BJ (cell line): ENCODE measurements around the gene CRAMP1. TPM values are rescaled to one million over a fixed set of nuclear protein-coding genes. Genes with fewer than 3 reads are reported as not detected.

Experiments used
- CTCF ChIA-PET: fragments of 350-600 bp; formaldehyde crosslinking; extraction: SDS; loops from one replicate; lab custom pipeline; 2021; ENCODE audit warnings: antibody characterized with exemption, inconsistent platforms; lab: Yijun Ruan, JAX
- POLR2A ChIA-PET: fragments of 300-600 bp; sonication (Branson Sonifier 250); formaldehyde crosslinking; extraction: SDS; loops from one replicate; lab custom pipeline; 2021; ENCODE audit warnings: antibody characterized with exemption; lab: Charles Lee
- DNase-seq: peaks from one replicate; pipeline ENCODE4 v3.0.0-alpha.2; 2011; ENCODE audit warnings: low read depth
- H3K27me3 ChIP-seq: 2 replicates; pipeline ENCODE4 v1.6.0; 2011; ENCODE audit warnings: low read length; ENCODE audit not compliant: control insufficient read depth, insufficient read depth
- H3K36me3 ChIP-seq: 2 replicates; pipeline ENCODE4 v1.5.1; 2011; ENCODE audit warnings: low read length; ENCODE audit not compliant: control insufficient read depth, insufficient read depth
- H3K4me3 ChIP-seq: 2 replicates; pipeline ENCODE4 v1.5.1; 2011; ENCODE audit warnings: low read depth, mild to moderate bottlenecking, control low read depth, low read length
- polyA plus RNA-seq: library from polyadenylated mRNA; depleted of rRNA; stranded (reverse); fragments of >200 nt; gene quantifications from 2 replicates; pipeline ENCODE4 v1.2.3, GENCODE V29; 2011
- TF ChIP-seq, protein P1 (sequence below): IDR thresholded peaks from 2 replicates; pipeline ENCODE4 v1.5.1; 2011; ENCODE audit warnings: low read depth, mild to moderate bottlenecking, control low read depth, inconsistent platforms, low read length, moderate library complexity; ENCODE audit not compliant: insufficient read depth

CRAMP1 gene
- polyA plus RNA-seq, 1 experiment, result 8.0 TPM

- H3K36me3 ChIP-seq, result peaks cover 31% of the 10 kb centered on the region
These were observed 62.8 kb downstream of the CRAMP1 start for GRCh38 chr16:1674751-1675664.

GRCh38 chr16:1676661-1677060 lies 64.5 kb downstream of the CRAMP1 start:
- H3K4me3 ChIP-seq, result no peak overlapping the region

More at GRCh38 chr16:1674751-1675664, 62.8 kb downstream of the CRAMP1 start:
- no peak for DNase-seq
- POLR2A ChIA-PET, result no interaction called here
- TF ChIP-seq, protein P1, sequence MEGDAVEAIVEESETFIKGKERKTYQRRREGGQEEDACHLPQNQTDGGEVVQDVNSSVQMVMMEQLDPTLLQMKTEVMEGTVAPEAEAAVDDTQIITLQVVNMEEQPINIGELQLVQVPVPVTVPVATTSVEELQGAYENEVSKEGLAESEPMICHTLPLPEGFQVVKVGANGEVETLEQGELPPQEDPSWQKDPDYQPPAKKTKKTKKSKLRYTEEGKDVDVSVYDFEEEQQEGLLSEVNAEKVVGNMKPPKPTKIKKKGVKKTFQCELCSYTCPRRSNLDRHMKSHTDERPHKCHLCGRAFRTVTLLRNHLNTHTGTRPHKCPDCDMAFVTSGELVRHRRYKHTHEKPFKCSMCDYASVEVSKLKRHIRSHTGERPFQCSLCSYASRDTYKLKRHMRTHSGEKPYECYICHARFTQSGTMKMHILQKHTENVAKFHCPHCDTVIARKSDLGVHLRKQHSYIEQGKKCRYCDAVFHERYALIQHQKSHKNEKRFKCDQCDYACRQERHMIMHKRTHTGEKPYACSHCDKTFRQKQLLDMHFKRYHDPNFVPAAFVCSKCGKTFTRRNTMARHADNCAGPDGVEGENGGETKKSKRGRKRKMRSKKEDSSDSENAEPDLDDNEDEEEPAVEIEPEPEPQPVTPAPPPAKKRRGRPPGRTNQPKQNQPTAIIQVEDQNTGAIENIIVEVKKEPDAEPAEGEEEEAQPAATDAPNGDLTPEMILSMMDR, result no peak
- Histone ChIP-seq H3K4me3 (no peak overlapping the region), H3K27me3 (no peaks in the 10 kb centered on the region)
- CTCF ChIA-PET, result interaction anchor here (1.1 to 2.2 kb wide), 4 partner anchors 8 to 31 kb away, joined by 3 to 8 read pairs (median 4); partner anchors contain the start of gene MAPK8IP3

GRCh38 chr16:1677339-1677738 lies 65.2 kb downstream of the CRAMP1 start:
- no peak for DNase-seq
- TF ChIP-seq, protein P1, result no peak
- POLR2A ChIA-PET, result no interaction called here
- CTCF ChIA-PET, result interaction anchor here (0.7 to 2.0 kb wide), 5 partner anchors 11 to 184 kb away, joined by 3 to 6 read pairs (median 3); partner anchors contain the start of genes MAPK8IP3 and TELO2
- H3K36me3 ChIP-seq, result peaks cover 21% of the 10 kb centered on the region
- no peaks in the 10 kb centered on the region for H3K27me3 ChIP-seq
- H3K4me3 ChIP-seq, result no peak overlapping the region

More at GRCh38 chr16:1676661-1677060, 64.5 kb downstream of the CRAMP1 start:
- TF ChIP-seq, protein P1, result no peak
- ChIA-PET CTCF (interaction anchor here (2.0 kb wide), 1 partner anchor 29 kb away, joined by 6 read pairs; the partner anchor contains the start of gene MAPK8IP3), POLR2A (no interaction called here)
- peaks cover 24% of the 10 kb centered on the region for H3K36me3 ChIP-seq
- DNase-seq, result no peak
- H3K27me3 ChIP-seq, result no peaks in the 10 kb centered on the region

- ChIA-PET CTCF (interaction anchor here (0.7 to 2.0 kb wide), 6 partner anchors 12 to 185 kb away, joined by 3 to 6 read pairs (median 3); partner anchors contain the start of genes MAPK8IP3 and TELO2), POLR2A (no interaction called here)
These were observed 65.9 kb downstream of the CRAMP1 start, which contains the start of gene JPT2 for GRCh38 chr16:1677942-1678499. JPT2 (plus strand) TSS chr16:1678279; CDS start chr16:1678313, 34 bp downstream.

More at GRCh38 chr16:1677942-1678499, 65.9 kb downstream of the CRAMP1 start, which contains the start of gene JPT2:
- peak; percentile 82 for DNase-seq
- TF ChIP-seq, protein P1, result no peak
- Histone ChIP-seq H3K27me3 (no peaks in the 10 kb centered on the region), H3K36me3 (peaks cover 16% of the 10 kb centered on the region), H3K4me3 (peak within 1 kb of the TSS; percentile 53)
